ENCODE measurements around the gene GABRG3.

Gene GABRG3

GRCh38 chr15:26970712-26971210, at the start of gene GABRG3:
Gene GABRG3, plus strand, starts transcription at chr15:26971181.
- no peak for DNase-seq (ENCODE audit: low read depth in 1 of 2, low spot score in 1 of 2)

- DNase-seq (ENCODE audit: low read depth in 1 of 2, low spot score in 1 of 2), result no peak
These were observed 49.5 kb upstream of the GABRG3 start for GRCh38 chr15:26921433-26921832.

GRCh38 chr15:26926081-26926480, 44.9 kb upstream of the GABRG3 start:
- DNase-seq (ENCODE audit: low read depth in 1 of 2, low spot score in 1 of 2), result no peak

GRCh38 chr15:26928051-26928450, 42.9 kb upstream of the GABRG3 start:
- DNase-seq (ENCODE audit: low read depth in 1 of 2, low spot score in 1 of 2), result no peak

- no peak for DNase-seq (ENCODE audit: low read depth in 1 of 2, low spot score in 1 of 2)
These were observed 41.4 kb upstream of the GABRG3 start for GRCh38 chr15:26929588-26929987.

GRCh38 chr15:26934848-26935247, 36.1 kb upstream of the GABRG3 start:
- no peak for DNase-seq (ENCODE audit: low read depth in 1 of 2, low spot score in 1 of 2)

GRCh38 chr15:26935322-26935721, 35.7 kb upstream of the GABRG3 start:
- DNase-seq (ENCODE audit: low read depth in 1 of 2, low spot score in 1 of 2), result no peak

- no peak for DNase-seq (ENCODE audit: low read depth in 1 of 2, low spot score in 1 of 2)
These were observed 34.5 kb upstream of the GABRG3 start for GRCh38 chr15:26936502-26936901.

- no peak for DNase-seq (ENCODE audit: low read depth in 1 of 2, low spot score in 1 of 2)
These were observed 33.8 kb upstream of the GABRG3 start for GRCh38 chr15:26937134-26937533.

GRCh38 chr15:26939398-26939797, 31.6 kb upstream of the GABRG3 start:
- no peak for DNase-seq (ENCODE audit: low read depth in 1 of 2, low spot score in 1 of 2)

- DNase-seq (ENCODE audit: low read depth in 1 of 2, low spot score in 1 of 2), result no peak
These were observed 29.5 kb upstream of the GABRG3 start for GRCh38 chr15:26941489-26941888.

- DNase-seq (ENCODE audit: low read depth in 1 of 2, low spot score in 1 of 2), result no peak
These were observed 27.1 kb upstream of the GABRG3 start for GRCh38 chr15:26943866-26944265.

GRCh38 chr15:26945046-26945445, 25.9 kb upstream of the GABRG3 start:
- no peak for DNase-seq (ENCODE audit: low read depth in 1 of 2, low spot score in 1 of 2)

- no peak for DNase-seq (ENCODE audit: low read depth in 1 of 2, low spot score in 1 of 2)
These were observed 21.0 kb upstream of the GABRG3 start for GRCh38 chr15:26950001-26950400.

GRCh38 chr15:26954403-26954802, 16.6 kb upstream of the GABRG3 start:
- no peak for DNase-seq (ENCODE audit: low read depth in 1 of 2, low spot score in 1 of 2)

GRCh38 chr15:26967719-26968269, 3.2 kb upstream of the GABRG3 start:
- DNase-seq (ENCODE audit: low read depth in 1 of 2, low spot score in 1 of 2), result no peak

- no peak for DNase-seq (ENCODE audit: low read depth in 1 of 2, low spot score in 1 of 2)
These were observed 2.2 kb upstream of the GABRG3 start for GRCh38 chr15:26968806-26969205.

GRCh38 chr15:26971271-26972018, 464 bp downstream of the GABRG3 start:
- no peak for DNase-seq (ENCODE audit: low read depth in 1 of 2, low spot score in 1 of 2)

- DNase-seq (ENCODE audit: low read depth in 1 of 2, low spot score in 1 of 2), result no peak
These were observed 1.7 kb downstream of the GABRG3 start for GRCh38 chr15:26972636-26973035.

- no peak for DNase-seq (ENCODE audit: low read depth in 1 of 2, low spot score in 1 of 2)
These were observed 3.3 kb downstream of the GABRG3 start for GRCh38 chr15:26974120-26974780.

- DNase-seq (ENCODE audit: low read depth in 1 of 2, low spot score in 1 of 2), result no peak
These were observed 10.5 kb downstream of the GABRG3 start for GRCh38 chr15:26981492-26981891.

GRCh38 chr15:26983822-26984221, 12.8 kb downstream of the GABRG3 start:
- DNase-seq (ENCODE audit: low read depth in 1 of 2, low spot score in 1 of 2), result no peak
